Stimulated activated CD8-positive, alpha-beta memory T cell treated with anti-CD3 and anti-CD28 coated beads, Interleukin-15, amount 100 ng/mL, for 24 hours (primary cell): ENCODE data around the gene FXYD6.

Source experiments
- DNase-seq: peaks from one replicate; pipeline ENCODE4 v3.0.0-alpha.2; 2020; ENCODE audit warnings: low read depth

The FXYD6 gene

GRCh38 chr11:117828611-117829368 lies 47.7 kb downstream of the FXYD6 start:
- peak; percentile 55 for DNase-seq

- no peak for DNase-seq
Measured at GRCh38 chr11:117827521-117828511, 48.6 kb downstream of the FXYD6 start.

GRCh38 chr11:117826832-117827231 lies 49.6 kb downstream of the FXYD6 start:
- DNase-seq: no peak

- no peak for DNase-seq
Measured at GRCh38 chr11:117826190-117826570, 50.3 kb downstream of the FXYD6 start.

- DNase-seq: no peak
Measured at GRCh38 chr11:117825538-117826189, 50.8 kb downstream of the FXYD6 start.

GRCh38 chr11:117824571-117825537 lies 51.6 kb downstream of the FXYD6 start, which contains the start of gene FXYD2:
Gene FXYD2 (minus strand): TSS chr11:117824744. CDS start chr11:117824678, 66 bp downstream.
- DNase-seq: no peak

- DNase-seq: no peak
Measured at GRCh38 chr11:117823946-117824420, 52.5 kb downstream of the FXYD6 start.

- DNase-seq: no peak
Measured at GRCh38 chr11:117823294-117823945, 53.0 kb downstream of the FXYD6 start.

- DNase-seq: no peak
Measured at GRCh38 chr11:117822074-117823033, 54.1 kb downstream of the FXYD6 start.

GRCh38 chr11:117821431-117821830 lies 55.0 kb downstream of the FXYD6 start:
- no peak for DNase-seq

- DNase-seq: no peak
Measured at GRCh38 chr11:117820516-117820915, 55.9 kb downstream of the FXYD6 start.

- DNase-seq: no peak
Measured at GRCh38 chr11:117820071-117820470, 56.4 kb downstream of the FXYD6 start.

- no peak for DNase-seq
Measured at GRCh38 chr11:117819096-117820040, 57.1 kb downstream of the FXYD6 start.

GRCh38 chr11:117818041-117818873 lies 58.2 kb downstream of the FXYD6 start:
- DNase-seq: no peak

GRCh38 chr11:117817368-117818040 lies 59.0 kb downstream of the FXYD6 start:
- peak; percentile 85 for DNase-seq

- DNase-seq: no peak
Measured at GRCh38 chr11:117816846-117817367, 59.6 kb downstream of the FXYD6 start.
